ENCODE data around the gene B9D1.

Gene B9D1

GRCh38 chr17:19320876-19321275, 41.6 kb downstream of the B9D1 start:
- DNase-seq (ENCODE audit: low spot score): no peak

DNA sequence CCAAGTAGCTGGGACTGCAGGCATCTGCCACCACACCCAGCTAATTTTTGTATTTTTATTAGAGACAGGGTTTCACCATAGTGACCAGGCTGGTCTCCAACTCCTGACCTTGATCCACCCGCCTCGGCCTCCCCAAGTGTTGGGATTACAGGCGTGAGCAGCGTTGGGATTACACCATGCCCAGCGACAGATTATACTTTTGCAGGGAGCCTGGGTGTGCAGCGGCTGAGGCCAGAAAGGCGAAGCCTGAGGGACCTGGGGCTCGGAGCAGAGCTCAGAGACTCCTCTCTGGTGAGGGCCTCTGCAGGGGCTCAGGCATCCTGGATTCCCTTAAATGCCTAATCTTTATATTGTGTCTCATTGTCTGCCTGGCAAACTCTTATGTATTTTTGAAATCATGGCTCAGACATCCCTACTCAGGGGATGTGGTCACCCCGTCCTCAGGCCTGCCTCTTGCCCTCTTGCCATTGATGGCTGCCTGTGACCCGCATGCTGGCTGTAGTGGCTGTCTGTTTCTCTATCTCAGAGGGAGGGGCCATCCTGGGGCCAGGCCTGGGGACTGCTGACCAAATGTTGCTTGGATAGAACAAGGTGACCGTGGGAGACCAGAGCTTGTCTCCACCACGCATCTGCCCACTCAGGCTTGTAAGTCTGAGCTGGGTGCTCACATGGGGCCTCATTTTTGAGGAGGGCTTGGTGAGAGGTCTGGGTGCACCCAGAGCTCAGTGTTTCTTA, 42.6 kb downstream of the B9D1 start:
- no peak for DNase-seq (ENCODE audit: low spot score)

- no peak for DNase-seq (ENCODE audit: low spot score)
Observed at GRCh38 chr17:19318611-19319010, 43.9 kb downstream of the B9D1 start.

GRCh38 chr17:19317359-19318095, 45.0 kb downstream of the B9D1 start:
- DNase-seq (ENCODE audit: low spot score): peak; percentile 96

GRCh38 chr17:19316761-19317358, 45.7 kb downstream of the B9D1 start:
- DNase-seq (ENCODE audit: low spot score): no peak

DNA sequence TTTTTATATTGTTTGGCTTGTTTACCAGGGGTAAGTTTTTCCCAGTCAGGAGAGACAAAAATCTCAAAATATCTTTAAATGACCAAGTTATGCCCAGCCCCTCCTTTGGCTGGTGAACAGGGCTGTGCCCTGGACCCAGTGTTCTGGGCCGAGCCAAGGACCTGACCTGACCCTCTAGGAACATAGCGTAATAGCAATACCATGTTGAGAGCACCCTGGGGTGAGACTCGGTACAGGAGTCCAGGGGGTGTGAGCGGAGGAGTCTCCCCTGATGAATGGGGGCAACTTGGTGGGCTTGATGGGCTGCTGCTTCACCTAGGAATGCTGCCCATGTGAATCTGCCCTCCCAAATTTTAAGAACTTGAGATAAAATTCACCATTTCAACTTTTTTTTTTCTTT, 47.4 kb downstream of the B9D1 start:
- no peak for DNase-seq (ENCODE audit: low spot score)

DNA sequence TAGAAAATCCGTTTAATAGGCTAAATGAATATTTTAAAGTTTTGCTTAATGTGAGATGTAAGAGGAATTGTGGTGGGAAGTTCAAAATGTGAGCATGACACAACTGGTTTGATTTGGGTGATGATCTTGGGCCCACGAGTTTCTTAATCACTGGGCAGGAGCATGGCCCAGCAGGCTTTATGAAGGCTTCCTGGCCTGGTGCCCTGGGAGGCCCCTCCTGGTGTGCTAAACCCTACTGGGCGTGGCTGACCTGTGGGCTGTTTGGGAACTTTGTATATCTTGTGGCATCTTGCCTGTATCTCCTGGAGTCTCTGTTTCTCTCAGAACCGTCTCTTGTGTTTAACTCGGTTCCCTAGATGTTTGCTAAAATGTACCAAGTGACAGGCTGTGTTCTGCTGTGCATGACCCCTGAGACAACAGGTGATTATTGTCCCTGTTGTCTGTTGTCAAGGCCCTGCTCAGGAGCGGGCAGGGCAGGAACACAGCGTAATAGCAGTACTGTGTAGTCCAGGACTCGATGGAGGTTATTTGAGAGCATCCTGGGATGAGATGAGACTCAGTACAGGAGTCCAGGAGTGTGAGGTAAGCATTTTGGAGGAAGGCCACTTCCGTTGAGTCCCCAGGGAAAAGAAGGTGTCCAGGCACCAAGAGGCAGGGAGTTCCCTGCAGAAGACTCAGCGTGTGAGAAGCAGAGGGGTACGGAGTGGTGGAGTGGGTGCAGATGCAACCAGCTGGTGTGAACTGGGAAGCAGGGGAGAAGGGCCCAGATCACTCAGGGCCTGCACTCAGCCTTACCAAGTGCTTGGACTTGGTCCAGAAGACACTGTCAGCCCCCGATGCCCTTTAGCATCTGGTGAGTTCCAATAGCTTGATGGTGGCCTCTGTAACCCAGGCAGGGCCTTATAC, 48.5 kb downstream of the B9D1 start:
- no peak for DNase-seq (ENCODE audit: low spot score)

DNA sequence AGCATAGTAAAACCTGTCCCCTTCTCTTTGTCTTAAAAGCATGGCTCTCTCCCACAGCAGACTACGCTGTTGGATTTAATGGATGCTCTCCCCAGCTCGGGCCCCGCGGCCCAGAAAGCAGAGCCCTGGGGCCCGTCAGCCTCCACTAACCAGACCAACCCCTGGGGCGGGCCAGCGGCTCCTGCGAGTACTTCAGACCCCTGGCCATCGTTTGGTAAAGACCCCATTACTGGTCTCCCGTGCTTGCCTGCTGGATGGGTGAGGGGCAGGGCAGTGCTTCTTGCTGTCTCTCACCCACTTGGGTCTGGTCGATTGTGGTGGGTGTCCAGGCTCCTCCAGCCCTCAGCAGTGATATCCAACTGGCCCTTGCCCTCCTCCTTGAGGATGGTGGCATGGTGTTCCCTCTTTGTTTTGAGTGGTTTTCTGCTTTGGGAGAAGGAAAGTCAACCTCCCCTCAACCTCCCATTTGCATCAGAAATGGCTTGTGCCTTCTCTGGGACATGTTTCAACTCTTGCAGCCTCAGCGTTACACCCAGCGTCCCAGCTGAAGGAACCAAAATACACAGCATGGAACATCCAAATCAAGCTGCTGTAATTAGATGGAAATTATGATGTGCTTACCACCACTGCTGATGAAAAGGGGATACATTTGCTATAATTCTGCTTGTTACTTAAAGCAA, 49.3 kb downstream of the B9D1 start:
- DNase-seq (ENCODE audit: low spot score): no peak

DNA sequence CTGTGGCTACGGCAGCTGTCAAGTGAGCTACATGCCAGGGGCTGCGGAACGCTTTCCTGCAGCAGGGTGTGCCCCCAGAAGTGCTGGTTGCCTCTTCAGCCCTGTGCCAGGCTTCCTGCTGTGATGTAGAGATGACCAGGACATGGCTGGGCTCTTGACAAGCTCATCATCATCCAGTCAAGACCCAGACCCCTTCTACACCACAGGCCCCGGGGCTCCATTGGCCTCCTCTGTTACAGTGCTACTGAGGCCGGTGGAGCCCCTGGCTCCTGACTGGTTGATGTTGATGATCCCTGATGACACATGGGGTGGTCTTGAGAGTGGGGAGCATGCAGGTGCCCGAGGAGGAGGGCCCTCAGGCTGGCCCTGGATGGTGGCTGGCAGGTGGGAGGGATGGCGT, 50.1 kb downstream of the B9D1 start:
- DNase-seq (ENCODE audit: low spot score): no peak

DNA sequence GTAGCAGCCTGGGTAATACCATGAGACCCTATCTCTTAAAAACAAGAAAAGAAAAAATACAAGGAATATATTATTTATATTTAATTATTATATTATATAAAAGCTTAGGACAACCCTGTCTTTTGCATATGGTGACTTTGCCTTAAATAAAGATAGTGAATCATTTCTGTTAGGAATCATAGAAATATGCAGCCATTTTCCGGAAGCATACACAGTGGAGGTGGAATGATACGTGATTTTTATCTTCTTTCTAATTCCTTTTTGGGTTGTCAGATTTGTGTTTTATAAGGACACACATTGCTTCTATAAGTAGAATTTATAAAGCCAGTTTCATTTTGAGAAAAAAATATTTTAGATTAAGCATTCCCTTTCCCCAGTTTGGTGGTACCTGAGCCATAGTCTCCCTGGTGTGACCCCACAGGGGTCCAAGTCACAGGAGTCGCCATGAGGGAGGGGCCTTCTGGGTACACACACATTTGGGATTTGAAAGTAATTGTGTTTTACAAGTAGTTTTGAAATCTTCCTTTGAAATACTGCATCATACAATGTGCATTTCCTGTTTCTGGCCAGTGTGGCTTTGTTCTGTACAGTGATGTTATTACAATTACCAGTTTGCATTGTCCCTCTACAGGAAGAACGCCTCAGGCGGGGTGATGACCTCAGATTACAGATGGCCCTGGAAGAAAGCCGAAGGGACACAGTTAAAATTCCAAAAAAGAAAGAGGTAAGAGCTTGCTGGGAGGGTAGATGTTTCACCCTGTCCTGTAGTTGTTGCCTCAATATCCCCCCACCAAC, 50.9 kb downstream of the B9D1 start:
- DNase-seq (ENCODE audit: low spot score): peak; percentile 25

- DNase-seq (ENCODE audit: low spot score): peak; percentile 48
Observed at GRCh38 chr17:19311016-19311415, 51.5 kb downstream of the B9D1 start.

GRCh38 chr17:19310151-19310550, 52.4 kb downstream of the B9D1 start:
- DNase-seq (ENCODE audit: low spot score): no peak

GRCh38 chr17:19309701-19310100, 52.8 kb downstream of the B9D1 start:
- no peak for DNase-seq (ENCODE audit: low spot score)

GRCh38 chr17:19308398-19308797, 54.1 kb downstream of the B9D1 start:
- no peak for DNase-seq (ENCODE audit: low spot score)

DNA sequence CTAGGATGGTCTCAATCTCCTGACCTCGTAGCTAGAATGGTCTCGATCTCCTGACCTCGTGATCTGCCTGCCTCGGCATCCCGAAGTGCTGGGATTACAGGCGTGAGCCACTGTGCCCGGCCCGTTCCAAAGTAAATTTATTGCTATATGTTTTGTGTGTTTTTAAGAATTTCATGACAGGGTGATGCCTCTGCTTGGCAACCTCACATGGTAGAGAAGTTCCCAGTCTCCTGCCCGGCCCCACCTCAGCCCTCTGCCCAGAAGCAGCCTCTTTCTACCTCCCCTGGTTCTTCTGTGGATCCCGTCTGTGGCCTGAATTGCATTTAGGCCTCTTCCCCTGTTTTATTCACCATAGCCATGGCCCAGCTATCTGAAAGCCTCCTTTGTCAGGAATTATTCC, 55.0 kb downstream of the B9D1 start:
- no peak for DNase-seq (ENCODE audit: low spot score)

DNA sequence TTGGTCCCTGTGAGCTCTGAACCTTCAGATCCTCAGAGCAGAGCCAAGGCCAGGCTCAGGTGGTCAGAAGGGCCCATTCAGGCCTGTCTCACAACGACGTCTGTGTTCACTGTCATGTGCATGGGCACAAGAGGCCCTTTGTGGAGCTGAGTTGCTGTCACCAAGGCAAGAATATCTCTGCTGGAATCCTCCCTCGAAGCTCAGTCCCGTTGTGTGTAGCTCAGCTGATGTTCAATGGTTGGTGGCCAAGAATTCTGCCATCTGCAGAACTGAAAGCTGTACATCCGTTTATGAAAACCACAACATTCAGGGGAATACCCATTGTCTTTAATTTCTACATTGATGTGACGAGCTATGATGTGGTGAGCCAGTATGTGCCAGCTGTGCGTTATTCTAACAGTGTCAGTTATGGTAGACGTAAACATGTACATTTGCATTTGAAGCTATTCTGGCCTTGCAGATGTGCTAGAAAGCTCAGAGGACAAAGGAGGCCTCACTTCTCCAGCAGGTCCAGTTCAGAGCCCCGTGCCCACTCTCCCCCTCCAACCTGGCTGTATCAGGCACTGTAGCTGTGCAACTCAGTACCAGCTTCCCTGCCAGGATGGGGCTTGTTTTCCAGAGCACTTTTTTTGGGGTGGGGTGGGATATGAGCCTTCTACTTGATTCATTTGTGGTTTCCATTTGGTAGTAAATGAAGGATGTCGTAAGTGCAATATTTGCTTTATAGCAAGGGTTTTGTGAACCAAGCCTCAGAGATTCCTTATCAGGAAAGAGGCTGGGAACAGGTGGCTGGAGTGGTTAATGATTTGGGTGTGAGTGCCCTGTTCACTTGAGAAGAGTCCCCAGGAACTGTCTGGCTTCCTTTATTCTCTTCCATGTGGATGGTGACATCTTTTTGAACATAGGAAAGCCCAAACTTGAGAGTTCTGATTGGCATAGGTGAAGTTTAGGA, 56.1 kb downstream of the B9D1 start:
- peak; percentile 99 for DNase-seq (ENCODE audit: low spot score)

- DNase-seq (ENCODE audit: low spot score): no peak
Observed at GRCh38 chr17:19305761-19306159, 56.8 kb downstream of the B9D1 start.

GRCh38 chr17:19305256-19305655, 57.3 kb downstream of the B9D1 start:
- peak; percentile 31 for DNase-seq (ENCODE audit: low spot score)

DNA sequence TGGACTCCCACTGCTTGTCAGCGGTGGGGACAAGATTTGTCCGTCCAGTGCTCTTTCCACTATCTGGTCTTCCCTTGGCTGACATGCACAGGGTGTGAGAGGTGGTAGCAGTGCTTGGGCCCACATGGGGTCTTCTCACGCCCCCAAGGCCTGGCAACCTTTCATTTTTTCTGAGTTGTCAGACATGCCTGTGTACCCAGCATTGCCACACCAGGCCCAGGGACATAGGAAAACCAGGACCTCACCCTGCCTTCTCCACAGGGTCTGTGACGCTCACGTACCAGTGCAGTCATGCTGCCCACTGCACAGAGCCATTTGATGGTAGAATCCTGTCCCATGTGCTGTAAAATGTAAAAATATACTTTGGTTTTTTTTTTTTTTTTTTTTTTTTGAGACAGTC, 57.8 kb downstream of the B9D1 start:
- DNase-seq (ENCODE audit: low spot score): no peak

GRCh38 chr17:19304209-19304608, 58.3 kb downstream of the B9D1 start:
- peak; percentile 91 for DNase-seq (ENCODE audit: low spot score)

Data from pons (tissue), 1 donor.